ENCODE measurements around the gene CCNQ. TPM values are rescaled to one million over a fixed set of nuclear protein-coding genes. Genes with fewer than 3 reads are reported as not detected.
A peak's percentile ranks its signal among the peaks of the same experiment; 100 is the strongest.

Gene CCNQ
- total RNA-seq, 3 donors from 2014 or later: 13.1 to 19.9 (median 16.0) TPM

GRCh38 chrX:153583433-153583832 is 15.5 kb downstream of the CCNQ start:
- H3K4me3 ChIP-seq: no peak overlapping the region
- no peaks in the 10 kb centered on the region for H3K9me3 ChIP-seq
- TF ChIP-seq CTCF (IDR thresholded peaks at IDR 0.05): no peak
- no peaks in the 10 kb centered on the region for H3K36me3 ChIP-seq (ENCODE audit: low read depth)
- ATAC-seq: no peak
- intact Hi-C loops (cut with DNase I, micrococcal nuclease): no loop called here
- DNase-seq: no peak
- H3K4me1 ChIP-seq (ENCODE audit: low read depth): no peaks in the 10 kb centered on the region

GRCh38 chrX:153582896-153583295 is 16.0 kb downstream of the CCNQ start:
- H3K36me3 ChIP-seq (ENCODE audit: low read depth): no peaks in the 10 kb centered on the region
- no peak for TF ChIP-seq CTCF (IDR thresholded peaks at IDR 0.05)
- H3K4me1 ChIP-seq (ENCODE audit: low read depth): no peaks in the 10 kb centered on the region
- ATAC-seq: peak; percentile 72
- H3K9me3 ChIP-seq: no peaks in the 10 kb centered on the region
- intact Hi-C loops (cut with DNase I, micrococcal nuclease): no loop called here
- no peak overlapping the region for H3K4me3 ChIP-seq
- DNase-seq: peak; percentile 36 to 70 (median 38)

DNA sequence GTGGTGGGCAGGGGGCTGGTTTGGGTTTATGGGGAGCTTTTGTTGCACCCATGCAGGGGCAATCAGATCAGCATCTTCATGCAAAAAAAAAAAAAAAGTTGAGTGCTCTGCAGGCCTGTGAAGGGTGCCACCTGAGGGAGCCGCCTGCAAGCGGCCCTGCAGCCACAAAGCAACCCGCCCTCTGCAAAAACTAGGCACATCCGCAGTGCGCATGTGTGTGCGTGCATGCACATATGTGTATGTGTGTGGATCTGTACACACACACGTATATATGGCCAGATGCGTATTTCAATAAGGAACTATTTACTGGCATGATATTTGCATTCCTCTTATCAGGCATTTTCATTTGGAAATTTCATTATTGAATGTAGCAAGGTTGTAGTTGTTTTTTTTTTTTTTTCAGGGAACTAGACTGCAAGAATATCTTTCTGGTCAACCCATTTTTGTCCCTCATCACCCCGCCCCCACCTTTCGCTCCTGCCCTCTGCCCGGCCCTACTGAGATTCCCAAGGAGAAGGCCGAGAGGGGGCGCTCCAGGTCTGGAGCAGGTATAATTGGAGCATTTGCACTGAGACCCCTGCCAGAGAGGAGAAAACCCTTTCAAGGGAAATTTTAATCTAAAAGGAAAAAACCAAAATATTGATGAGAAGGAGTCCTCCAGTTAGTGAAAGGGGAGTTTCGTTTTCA is 18.1 kb downstream of the CCNQ start:
- no peak for ATAC-seq
- no peaks in the 10 kb centered on the region for H3K36me3 ChIP-seq (ENCODE audit: low read depth)
- H3K4me1 ChIP-seq (ENCODE audit: low read depth): no peaks in the 10 kb centered on the region
- no peak overlapping the region for H3K4me3 ChIP-seq
- intact Hi-C loops (cut with DNase I, micrococcal nuclease): no loop called here
- no peak for TF ChIP-seq CTCF (IDR thresholded peaks at IDR 0.05)
- no peaks in the 10 kb centered on the region for H3K9me3 ChIP-seq
- DNase-seq: peak in 1 of 3 donors; percentile 45

DNA sequence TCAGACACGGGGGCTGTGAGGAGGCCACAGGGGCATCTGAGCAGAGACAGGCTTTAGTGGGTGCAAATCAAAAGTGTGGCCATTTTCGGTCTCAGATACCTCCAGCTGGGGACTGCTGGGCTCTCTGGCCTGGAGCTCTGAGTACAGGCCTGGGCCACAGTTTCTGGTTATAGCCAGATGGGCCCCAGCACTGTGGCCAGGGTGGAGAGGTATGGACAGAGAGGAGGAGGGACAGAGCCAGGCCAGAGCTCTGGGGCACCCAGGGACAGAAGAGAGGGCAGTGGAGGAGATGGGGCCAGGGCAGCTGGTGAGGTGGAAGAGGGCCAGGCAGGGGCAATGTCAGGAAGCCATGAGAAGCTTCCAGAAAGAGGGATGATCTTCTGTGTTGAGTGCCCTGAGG is 20.1 kb downstream of the CCNQ start:
- ATAC-seq (no peak), DNase-seq (no peak)
- Histone ChIP-seq H3K4me3 (no peak overlapping the region), H3K9me3 (no peaks in the 10 kb centered on the region), H3K4me1 (ENCODE audit: low read depth) (no peaks in the 10 kb centered on the region), H3K36me3 (ENCODE audit: low read depth) (no peaks in the 10 kb centered on the region)
- TF ChIP-seq CTCF (IDR thresholded peaks at IDR 0.05): no peak
- intact Hi-C loops (cut with DNase I, micrococcal nuclease): no loop called here

GRCh38 chrX:153578200-153578835 is 20.6 kb downstream of the CCNQ start:
- Histone ChIP-seq H3K4me1 (ENCODE audit: low read depth) (no peaks in the 10 kb centered on the region), H3K4me3 (no peak overlapping the region), H3K36me3 (ENCODE audit: low read depth) (no peaks in the 10 kb centered on the region), H3K9me3 (no peaks in the 10 kb centered on the region)
- DNase-seq (no peak), ATAC-seq (no peak)
- TF ChIP-seq CTCF (IDR thresholded peaks at IDR 0.05): no peak
- intact Hi-C loops (cut with DNase I, micrococcal nuclease): no loop called here

Measured in mucosa of descending colon (tissue), 3 donors.